ENCODE data around the gene MAP4.

Gene MAP4

DNA sequence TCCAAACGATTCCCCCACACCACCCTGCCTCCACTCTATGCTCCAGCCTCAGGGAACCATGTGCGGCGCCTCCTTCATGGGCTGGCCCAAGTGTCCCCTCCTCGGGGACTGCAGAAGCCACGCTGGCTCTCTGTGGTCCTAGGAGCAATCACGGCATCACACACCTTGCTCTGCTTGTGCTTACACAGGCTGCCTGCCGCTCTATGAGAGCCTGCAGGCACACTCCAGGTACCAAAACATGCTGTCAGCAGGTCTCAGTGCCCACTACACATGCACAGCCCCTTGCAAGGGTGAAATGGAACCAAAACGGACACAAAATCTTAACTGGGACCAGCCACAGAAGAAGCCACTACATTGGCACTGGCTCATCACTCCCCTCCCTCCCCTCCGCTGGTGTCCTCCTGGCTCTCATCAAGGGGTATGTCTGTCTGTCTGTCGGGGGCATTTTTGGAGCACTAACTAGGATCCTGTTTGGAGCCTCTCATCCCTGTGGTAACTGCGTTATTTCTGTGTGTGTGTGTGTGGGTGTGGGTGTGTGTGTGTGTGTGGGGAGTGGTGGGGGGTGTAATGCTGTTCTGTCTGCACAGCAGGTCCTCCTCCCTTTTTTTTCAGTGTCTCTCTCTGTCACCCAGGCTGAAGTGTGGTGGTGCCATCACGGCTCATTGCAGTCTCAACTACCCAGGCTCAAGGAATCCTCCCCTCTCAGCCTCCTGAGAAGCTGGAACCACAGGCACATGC lies 152.7 kb downstream of the MAP4 start:
- no peak for DNase-seq

DNA sequence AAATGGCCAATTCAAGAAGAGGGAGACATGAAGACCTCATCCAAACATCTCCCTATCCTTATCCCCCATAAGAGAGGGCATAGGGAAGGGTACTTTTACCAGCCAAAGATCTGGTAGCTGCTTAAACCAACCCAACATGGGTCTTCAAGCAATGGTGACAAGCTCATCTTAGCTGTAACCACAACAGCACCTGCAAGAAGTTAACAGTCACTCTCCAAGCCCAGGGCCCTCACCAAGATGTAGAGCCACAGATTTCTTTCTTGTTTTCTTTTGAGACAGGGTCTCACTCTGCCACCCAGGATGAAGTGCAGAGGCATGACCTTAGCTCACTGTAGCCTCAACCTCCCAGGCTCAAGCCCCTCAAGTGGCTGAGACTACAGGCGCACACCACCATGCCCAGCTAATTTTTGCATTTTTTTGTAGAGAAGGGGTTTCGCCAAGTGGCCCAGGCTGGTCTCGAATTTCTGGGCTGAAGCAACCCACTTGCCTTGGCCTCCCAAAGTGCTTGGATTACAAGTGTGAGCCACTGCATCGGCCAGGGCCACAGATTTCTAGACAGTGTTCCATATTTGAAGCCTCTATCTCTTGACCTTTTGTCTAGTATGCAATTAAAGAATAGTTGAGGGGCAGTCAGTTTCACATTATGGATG lies 156.1 kb downstream of the MAP4 start:
- no peak for DNase-seq

DNA sequence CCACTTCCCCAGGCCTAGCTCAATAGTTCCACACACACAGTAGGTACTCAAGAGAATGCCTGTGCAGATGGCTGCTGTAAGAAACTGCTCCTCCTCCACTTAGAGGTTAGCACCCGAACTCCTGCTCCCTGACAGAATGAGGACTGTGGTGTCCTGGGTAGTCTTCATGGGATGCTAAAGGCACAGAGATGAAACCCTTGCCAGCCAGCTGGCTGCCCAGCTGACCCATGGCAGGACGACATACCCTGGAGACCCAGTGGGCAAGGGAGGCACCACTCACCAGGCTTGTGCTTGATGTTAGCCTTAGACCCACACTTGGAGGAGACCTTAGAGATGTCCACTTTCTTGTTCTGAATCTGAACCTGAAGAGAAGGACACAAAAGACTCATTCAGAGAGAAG lies 159.1 kb downstream of the MAP4 start:
- no peak for DNase-seq

DNA sequence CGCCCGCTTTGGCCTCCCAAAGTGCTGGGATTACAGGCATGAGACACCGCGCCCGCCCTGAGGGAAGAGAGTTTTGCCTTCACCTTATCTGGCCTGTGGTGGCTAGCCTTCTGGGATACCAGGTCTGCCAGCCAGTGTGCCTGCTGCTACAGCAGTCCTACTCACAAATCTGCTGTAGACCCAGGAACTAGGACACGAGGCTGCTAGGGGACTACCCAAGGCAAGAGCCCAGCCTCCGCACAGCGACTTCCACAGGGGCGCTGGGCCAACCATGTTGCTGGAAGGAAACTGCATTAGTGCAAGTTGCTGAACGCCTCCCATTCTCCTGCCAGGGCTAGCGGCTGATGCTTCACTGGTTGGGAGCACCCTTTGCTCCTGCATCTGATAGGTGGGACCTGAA lies 159.5 kb downstream of the MAP4 start:
- DNase-seq = no peak

DNA sequence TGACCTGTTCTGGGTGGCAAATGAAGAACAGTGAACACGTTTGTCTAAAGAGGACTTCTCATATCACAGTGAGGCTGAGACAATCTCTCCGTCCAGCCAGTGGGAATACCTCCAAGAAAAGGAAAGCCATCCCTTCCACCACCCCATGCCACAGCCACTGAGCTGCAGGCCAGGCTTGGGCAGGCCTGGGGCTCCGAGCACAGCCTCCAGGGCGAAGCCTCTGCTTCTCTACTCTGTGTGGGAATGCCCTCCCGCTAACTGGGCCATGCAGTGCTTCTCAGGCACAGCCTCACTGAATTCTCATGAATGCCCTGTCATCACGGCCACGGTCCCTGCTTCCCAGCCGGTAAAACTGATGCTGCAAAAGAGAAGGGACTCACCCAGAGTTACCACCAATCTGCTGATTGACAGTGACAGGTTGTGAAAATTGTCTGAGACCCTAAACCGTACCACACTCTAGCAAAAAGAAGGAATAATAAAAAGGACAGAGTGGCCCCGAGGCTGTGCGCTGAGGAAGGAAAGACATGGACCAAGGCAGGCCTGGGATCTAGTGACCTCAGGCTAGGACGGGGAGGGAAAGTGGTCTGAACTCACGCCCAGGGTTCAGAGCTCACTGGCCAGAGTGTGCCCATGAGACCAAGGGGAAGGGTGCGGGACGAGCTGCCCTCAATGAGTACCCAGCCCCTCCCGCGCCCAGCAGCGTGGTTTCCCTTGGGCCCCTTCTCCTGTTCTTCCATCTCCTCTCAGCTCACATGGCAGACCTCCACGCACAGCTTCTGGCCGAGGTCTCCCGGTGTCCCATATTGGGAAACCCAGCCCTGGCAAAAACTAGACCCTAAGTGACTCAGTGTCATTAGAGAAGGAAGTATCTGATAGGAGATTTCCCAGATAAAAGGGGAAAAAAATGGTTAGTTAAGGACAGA lies 160.5 kb downstream of the MAP4 start:
- DNase-seq = no peak

DNA sequence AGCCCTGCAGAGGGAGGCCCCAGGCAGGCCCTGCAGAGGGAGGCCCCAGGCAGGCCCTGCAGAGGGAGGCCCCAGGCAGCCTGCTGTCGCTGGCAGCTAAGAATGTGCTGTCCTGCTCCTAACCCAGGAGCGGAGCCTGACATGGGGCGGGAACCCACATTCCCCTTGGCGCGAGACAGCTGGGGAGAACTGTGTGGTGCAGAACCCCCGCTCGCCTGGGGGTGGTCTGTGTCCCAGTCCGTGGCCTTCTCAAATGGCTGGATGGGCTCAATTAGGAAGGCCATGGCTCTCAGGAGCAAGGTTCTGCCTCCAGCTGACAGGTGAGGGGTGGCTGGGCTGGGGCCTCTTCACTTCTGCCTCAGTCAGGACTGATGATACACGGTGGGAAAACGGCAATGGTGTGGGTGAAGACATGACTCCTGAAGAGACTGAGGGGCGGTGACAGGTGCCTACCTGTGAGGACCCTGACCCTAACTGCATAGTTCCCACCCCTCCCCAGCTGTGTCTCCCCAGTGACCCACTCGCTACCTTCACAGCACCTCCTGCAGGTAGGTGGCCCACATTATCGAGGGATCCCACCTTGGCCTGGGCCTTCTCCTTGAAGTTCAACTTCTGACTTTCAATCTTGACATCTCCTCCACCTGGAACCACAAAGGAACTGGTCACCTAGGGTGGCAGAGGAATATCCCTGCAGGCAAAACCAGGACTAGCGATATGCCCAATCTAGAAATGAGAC lies 161.3 kb downstream of the MAP4 start:
- DNase-seq = no peak

DNA sequence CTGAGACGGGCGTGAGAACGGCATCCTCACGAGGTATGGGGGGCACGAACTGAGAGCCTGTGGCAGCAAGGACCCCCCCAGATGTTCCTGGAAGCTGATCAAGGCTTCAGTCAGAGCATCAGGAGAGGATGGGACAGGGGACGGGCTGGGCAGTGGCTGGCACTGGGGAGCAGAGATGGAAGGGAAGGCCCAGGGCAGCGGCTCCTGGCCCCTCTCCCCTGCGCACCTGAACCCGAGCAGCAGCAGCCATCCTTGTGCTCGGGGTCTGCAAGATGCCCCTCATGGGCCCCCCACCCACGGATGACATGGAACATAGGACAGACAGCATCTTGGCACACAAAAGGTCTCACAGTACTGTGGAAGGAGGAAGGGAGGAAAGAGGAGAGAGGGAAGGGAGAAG lies 161.9 kb downstream of the MAP4 start:
- no peak for DNase-seq

DNA sequence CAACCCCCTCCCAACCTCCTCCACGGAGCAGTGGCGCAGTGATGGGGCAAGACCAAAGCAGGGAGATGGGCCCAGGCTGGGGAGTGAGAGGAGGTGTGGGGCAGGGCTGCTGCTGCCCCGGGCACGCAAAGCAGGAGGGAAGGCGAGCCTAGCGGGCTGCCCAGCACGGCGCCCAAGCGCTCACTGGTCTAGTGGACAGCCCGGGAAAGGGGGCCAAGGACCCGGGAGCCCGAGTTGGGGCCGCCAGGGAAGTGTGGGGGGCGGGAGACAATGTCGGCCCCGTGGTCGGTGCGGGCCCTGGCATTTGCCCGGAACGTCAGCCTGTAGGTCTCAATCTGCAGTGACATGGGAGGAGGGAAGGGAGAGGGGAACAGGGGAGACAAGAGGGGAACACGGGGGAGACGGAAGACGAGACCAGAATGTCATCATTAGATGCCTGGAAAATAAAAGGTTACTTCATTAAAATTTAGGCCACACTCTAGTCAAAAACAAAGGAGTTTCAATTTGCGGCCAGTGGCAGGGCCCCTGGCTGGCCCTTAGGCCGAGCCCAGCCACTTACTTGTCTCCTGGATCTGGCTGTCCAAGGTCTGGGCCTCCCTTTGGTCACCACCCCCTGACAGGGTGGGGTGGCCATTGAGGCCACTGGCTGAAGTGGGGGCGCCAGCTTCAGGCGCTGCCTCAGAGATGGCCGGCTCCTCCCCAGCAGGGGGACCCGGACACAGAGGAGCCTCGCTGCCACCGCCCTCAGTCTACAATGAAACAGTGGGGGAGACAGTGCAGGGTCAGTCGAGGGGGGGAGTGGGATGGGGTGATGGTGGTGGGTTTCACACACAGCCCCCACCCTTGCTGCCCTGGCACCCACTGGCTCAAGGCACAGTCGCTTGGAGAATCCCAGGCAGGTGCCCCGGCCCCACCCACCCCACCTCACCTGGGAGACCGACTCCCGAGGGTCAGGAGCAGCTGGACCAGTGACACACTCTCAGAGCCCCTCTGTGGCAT lies 163.3 kb downstream of the MAP4 start:
- no peak for DNase-seq

DNA sequence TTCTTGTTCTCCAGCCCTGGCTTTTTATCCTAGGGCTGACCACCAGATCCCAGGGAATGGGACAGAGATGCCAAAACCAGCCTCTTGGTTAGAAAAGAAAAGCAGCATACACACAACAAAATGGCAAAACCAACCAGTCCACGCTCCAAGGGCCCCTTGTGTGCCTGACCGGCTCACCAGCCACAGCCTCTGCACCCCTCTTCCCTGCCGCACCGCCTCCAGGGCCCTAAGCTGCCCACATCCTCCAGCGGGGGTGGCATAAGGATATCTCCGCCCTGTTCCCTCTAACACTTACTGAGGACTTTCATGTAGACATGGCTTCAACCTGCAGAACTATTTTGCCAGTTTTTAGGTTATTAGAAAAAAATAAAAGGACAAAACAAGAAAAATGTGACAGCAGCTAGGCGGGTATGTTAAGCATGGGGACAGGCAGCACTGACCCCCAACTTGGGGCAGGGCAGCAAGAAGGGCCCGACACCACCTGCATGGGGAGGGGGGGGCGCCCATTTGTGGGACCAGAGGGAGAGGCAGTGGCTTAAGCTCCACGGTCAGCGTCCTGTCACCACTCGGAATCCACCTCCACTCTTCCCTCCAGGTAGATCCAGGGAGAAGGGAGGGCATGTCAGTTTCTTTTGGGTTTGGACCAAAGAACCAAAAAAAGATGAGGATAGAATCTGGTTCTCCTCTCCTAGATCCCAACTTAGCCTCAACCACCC lies 164.2 kb downstream of the MAP4 start:
- no peak for DNase-seq

DNA sequence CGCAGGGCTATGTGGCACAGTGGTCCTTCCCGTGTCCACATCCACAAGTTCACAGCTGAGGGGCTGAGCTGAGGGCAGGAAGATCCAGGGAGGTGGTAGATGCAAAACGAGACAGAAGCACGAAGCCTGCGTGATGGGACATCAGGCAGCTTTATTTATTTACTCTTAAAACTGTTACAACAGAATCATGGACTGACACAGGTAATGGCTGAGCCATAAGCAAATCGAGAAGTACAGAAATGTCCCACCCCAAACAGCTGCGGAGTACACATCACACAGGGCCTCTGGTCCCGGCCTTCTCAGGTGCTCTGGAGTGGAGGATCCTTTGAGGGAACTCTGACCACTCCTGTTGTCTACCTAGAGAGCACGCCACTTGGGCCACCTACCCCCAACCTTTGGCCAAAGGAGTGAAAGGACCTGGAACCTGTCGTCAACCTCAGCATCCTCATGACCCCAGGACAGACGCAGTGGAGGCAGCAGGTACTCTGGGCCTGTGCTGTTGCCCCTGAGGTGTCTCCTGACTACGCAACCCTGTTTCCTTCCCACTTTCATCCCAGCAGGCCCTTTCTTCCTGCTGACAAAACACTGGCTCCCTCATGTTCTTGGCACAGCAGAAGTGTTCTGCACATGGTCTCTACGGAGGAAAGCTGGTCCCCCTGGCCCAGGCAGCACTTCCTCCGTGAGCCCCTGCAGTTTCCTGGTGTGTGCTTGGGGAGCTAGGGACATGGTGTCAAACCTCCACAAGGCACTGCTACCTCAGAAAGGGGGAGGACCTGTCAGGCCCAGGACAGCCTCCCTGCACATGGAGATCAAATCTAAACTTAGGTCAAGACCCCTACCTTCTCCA lies 165.4 kb downstream of the MAP4 start:
- DNase-seq = no peak

DNA sequence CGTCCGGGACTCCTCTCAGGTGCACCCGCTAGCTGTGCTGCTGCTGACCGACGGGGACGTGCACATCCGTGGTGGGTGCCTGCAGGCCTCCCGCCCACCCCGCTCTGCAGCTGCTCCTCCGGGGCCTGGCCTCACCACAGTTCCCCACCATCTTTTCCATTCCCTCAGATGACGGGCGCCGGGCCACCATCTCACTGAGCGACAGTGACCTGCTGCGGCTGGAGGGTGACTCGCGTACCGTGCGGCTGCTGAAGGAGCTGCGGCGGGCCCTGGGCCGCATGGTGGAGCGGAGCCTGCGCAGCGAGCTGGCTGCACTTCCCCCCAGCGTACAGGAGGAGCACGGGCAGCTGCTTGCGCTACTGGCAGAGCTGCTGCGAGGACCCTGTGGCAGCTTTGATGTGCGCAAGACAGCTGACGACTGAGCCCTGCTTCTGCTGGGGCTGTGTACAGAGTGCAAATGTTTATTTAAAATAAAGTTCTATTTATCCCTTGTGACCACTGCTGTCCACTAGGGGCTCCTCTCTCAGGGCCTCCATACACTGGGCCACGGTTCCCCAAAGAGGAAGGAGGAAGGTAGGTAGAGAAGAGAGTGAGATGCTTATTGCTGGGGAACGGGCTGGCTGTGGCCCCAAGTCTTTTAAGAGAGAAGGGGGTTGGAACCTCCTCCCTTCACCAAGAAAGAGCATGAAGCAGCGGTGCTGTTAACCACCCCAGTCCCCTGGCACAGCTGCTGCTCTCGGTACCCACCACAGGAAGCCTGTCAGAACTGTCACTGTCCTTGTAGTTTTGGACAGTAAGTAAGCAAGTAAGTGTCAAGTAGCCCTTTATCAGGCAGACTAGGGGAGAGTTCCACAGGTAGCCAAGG lies 166.3 kb downstream of the MAP4 start:
- no peak for DNase-seq

DNA sequence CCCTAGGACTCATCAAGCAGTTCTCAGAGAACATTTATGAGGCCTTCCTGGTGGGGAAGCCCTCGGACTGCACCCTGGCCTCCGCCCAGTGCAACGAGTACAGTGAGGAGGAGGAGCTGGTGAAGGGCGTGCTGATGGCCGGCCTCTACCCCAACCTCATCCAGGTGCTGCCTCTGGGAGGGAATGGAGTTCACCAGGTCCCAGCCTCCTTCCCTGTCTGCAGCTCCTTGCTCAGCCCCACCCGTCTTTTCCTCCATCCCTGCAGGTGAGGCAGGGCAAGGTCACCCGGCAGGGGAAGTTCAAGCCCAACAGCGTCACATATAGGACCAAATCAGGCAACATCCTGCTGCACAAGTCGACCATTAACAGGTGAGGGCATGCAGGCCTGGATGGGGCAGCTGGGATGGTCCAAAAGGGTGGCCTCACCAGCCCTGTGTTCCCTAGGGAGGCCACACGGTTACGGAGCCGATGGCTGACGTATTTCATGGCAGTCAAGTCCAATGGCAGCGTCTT lies 167.0 kb downstream of the MAP4 start:
- no peak for DNase-seq

DNA sequence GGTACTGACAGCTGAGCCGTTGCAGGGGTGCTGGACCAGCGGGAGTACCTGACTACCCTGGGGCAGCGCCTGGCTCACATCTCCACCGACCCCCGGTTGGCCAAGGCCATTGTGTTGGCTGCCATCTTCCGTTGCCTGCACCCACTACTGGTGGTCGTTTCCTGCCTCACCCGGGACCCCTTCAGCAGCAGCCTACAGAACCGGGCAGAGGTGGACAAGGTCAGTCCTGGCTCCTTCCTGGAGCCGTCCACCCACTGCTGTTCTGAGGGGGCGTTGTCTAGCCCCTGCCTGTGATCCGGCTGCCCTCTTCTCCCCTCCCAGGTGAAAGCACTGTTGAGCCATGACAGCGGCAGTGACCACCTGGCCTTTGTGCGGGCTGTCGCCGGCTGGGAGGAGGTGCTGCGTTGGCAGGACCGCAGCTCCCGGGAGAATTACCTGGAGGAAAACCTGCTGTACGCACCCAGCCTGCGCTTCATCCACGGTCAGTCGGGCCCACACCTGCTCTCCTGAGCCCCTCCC lies 167.6 kb downstream of the MAP4 start:
- no peak for DNase-seq

DNA sequence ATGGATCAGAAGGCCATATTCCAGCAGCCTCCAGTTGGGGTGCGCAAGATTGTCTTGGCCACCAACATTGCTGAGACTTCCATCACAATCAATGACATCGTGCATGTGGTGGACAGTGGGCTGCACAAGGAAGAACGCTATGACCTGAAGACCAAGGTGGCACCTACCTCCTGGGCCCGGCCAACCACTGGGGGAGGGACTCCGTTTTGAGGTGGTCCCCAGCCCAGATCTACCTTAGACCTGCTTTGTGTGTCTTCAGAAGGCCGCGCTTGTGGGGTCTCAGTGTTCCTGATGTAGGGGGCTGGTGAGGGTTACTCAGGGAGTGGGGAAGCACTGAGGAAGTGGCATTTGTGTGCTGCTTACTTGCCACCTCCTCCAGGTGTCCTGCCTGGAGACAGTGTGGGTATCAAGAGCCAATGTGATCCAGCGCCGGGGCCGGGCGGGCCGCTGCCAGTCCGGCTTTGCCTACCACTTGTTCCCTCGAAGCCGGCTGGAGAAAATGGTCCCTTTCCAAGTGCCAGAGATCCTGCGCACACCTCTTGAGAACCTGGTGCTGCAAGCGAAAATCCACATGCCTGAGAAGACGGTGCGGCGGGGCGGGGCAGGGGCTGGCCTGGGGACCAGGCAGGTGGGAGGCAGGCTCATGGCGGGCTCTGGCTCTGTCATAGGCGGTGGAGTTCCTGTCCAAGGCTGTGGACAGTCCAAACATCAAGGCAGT lies 168.3 kb downstream of the MAP4 start:
- no peak for DNase-seq

DNA sequence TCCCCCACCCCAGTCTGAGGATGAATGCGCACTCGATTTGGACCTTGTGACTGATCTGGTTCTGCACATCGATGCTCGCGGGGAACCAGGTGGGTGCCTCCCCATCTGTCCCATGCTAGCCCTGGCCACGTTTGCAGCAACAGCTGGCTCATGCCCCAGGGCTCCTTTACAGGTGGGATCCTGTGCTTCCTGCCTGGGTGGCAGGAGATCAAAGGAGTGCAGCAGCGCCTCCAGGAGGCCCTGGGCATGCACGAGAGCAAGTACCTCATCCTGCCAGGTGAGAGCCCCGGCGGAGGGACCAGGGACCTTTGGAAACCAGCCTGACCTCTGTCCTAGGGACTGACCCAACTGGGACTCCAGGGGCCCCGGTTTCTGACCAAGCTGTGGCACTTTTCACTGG lies 169.0 kb downstream of the MAP4 start:
- no peak for DNase-seq

DNA sequence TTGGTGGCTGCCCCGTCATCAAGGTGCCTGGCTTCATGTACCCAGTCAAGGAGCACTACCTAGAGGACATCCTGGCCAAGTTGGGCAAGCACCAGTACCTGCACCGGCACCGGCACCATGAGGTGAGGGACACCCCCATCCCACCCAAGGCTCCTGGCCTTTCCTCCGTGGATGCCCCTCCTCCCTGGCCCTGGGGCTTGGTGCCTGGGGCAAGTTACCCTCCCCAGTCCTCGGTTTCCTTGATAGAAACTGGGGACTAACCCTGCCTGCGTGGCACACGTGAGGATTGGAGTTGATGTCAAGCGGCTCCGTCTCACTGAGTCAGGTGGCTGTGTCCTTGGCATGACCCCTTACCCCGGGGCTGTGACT lies 169.4 kb downstream of the MAP4 start:
- no peak for DNase-seq

DNA sequence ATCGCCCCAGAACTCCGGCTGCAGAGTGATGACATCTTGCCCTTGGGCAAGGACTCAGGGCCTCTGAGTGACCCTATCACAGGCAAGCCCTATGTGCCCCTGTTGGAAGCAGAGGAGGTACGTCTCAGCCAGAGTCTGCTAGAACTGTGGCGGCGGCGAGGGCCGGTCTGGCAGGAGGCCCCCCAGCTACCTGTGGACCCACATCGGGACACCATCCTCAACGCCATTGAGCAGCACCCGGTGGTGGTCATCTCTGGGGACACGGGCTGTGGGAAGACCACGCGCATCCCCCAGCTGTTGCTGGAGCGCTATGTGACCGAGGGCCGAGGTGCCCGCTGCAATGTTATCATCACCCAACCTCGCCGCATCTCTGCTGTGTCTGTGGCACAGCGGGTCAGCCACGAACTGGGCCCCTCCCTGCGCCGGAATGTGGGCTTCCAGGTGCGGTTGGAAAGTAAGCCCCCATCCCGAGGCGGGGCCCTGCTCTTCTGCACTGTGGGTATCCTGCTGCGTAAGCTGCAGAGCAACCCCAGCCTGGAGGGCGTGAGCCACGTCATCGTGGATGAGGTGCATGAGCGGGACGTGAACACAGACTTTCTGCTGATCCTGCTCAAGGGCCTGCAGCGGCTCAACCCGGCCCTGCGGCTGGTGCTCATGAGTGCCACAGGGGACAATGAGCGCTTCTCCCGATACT lies 169.9 kb downstream of the MAP4 start:
- DNase-seq = no peak

Data from activated CD8-positive, alpha-beta memory T cell treated with anti-CD3 and anti-CD28 coated beads, Interleukin-2, amount 50 U/mL, for 48 hours (primary cell).